ENCODE results near the gene PLXNA4.

Gene PLXNA4

DNA sequence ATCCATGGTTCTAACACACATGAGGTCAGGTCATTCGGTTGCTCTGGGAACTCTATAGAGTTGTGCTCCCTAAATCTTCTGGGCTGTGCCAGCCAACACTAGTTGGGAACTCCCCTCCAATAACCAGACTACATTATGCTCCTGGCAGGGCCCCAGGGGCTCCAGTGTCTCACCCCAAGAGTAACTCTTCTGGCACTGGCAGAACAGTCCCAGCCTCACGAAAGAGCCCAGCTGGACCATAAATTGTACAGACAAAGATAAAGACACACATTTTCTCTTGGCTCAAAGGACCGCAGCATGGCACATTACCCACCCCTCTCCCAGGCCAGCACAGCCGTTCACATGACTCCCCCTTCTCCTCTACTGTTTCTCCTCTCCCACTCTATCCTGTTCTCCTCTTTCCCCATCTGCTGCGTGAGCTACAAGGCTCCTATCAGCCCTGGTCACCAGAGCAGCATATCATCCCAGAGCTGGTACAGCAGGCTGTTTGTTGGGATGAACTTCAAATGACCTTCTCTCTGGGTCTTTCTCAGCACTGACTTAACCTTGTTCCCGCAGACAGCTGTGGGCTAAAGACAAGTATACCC, 230.6 kb downstream of the PLXNA4 start:
- DNase-seq, result no peak

DNA sequence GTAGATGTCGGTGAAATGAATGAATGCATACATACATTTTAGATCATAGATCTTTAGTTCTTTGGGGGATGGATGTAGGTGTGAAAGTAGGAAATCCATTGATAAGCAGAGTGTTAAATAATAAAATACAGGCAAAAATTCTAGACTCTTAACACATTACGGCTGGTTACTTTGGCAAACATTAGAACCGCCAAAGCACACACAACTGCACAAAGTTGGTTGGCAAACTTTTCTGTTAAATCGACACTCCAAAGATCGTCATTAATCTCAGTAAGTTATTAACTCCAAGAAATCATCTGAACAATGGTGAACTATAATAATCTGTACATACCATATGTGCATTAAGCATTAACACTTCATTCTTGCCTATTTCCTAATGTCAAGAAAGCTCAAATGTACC, 231.2 kb downstream of the PLXNA4 start:
- DNase-seq, result no peak

DNA sequence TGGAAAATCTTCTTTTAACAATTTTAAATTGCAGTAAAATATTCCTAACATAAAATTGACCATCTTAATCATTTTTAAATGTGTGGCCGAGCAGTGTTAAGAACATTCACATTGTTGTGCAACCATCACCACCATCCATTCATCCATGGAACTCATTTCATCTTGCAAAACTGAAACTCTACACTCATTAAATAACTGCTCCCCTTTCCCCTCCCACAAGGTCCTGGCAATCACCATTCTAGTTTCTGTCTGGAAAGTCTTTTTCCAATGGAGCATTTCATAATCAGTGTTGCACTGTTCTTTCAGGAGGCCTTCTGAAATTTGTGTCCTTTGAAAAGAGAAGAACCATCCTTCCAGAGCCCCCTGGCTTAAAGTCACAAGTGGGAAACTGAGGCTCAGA, 233.1 kb downstream of the PLXNA4 start:
- DNase-seq, result no peak

DNA sequence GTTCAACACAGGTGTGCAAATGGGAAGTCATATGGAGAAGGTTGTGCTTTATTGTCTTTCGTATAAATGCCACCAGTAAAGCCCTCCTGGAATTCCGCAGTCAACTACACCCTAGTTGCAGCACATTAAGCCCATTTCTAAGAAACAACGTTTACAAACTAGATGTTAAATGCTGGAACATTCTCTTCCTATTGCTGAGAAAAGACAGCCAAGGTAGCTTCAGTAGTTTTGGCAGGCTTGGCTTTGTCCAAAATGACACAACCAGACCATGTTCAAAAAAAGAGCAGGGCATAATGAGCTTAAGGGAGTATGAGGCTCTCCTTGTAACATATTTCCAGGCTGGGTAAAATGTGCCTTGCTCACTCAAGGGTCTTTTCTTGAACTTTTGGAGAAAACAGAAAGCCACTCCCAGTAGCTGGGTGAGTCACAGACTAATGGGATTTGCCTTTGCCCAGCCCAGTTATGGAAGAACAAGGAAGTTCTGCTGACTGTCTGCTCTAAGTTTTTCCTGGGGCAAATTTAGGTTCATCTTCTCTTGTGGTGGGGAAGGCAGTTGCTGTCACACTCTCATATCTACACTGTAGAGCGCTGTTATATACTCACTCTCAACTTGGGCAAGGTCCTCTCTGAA, 238.7 kb downstream of the PLXNA4 start:
- DNase-seq, result no peak

DNA sequence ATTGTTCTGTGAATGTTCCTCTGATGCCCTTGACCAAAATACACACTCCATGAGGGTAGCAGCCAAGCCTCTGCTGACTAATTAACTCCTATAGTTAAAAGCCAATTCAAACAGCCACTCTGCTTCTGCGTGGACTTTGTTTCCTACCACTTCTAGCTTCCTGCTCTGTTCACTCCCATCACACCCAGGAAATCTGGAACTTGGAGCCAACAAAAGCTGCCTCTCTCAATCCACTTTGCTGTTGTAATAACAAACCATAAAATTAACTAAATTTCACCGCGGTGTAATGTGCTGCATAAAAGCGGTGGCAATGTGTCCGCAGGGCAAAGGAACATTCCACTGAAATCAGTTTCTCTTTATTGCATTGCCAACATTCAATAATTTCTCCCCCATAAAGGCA, 239.5 kb downstream of the PLXNA4 start:
- no peak for DNase-seq

DNA sequence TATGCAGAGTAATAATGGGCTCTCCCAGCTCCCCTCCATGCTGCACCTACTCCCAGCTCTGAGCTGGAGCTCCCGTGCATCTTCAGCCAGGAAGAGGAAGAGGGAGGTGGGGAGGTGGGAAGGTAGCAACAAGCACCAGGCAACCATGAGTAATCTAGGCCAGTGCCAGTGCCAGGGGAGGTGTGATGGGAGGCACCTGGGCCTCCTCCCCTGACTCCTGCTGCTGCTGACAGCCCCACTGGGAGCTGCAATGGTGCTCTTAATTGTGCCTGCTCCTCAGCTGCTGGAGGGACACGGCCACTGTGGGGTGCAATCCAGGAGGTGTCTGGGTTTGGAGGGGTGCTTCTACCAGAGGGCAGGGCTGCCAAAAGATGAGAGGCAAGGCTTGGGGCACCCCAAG, 243.0 kb downstream of the PLXNA4 start:
- no peak for DNase-seq

DNA sequence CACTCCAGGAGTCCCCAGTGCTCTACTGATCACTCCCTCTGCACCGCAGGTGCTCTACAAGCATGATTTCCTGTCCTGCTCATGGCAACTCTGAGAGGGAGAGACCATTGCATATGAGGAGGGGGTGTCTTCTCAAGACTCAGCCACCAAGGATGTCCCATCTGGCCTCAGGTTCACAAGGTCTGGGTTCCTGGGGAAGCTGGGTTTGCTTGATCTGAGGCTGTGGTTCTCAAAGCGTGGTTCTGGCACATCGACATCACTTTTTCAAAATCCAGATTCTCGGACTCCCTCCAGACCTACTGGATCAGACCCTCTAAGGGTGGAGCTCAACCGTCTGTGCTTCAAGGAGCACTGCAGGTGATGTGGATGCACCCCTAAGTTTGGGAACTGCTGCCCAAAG, 247.5 kb downstream of the PLXNA4 start:
- no peak for DNase-seq

DNA sequence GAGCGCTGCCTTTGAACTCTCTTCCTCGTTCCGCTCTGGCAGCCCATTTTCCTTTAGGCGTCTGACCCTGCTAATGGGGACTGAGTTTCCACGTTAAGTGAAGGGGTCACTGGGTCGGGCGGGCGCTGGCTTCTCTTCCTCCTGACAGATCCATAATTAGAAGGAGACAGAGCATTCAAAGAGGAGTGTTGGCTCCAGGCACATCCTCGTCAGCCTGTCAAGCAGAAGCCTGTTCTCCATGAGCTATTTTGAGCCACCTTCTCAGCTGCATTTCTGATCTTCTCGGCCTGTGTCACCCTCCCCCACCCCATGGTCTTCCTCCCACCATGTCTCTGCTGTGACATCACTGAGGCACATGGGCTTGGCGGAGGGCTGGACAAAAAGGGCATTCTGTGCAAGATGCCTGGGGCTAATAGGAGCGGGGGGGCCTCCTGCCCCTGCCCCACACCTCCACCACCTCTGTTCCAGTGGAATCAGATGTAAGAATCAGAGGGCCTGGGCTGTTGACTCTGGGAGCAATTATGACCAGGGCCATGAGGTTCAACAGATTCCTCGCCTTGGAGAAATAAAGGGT, 248.1 kb downstream of the PLXNA4 start:
- no peak for DNase-seq

DNA sequence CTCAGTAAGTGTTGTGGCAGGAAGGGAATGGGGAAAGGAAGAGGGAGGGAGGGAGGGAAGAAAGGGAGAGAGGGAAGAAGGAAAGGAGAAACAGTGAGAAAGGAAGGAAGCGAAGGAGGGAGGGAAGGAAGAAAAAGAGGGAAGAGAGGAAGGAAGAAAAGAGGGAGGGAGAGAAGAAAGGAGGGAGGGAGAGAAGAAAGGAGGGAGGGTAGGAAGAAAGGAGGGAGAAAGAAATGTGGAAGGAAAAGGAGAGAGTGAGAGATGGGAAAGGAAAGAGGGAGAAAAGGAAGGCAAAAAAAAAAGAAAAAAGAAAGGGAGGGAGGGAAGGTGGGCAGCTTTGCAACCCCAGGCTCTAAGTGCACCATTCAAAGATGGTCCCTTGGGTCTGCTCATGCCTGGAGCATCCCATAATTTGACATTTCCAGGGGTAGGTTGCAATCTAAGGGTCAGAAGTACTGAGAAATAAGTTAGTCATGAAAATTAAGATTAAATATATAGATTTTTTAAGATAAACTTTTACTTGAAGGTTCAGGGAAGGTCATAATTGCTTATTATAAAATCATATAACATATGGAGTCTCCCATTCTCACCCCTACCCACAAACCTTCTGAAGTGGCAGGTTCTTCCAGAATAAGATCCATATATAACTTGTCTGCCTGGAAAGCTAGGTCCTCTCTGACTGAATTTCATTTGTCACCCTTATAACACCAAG, 249.2 kb downstream of the PLXNA4 start:
- no peak for DNase-seq

DNA sequence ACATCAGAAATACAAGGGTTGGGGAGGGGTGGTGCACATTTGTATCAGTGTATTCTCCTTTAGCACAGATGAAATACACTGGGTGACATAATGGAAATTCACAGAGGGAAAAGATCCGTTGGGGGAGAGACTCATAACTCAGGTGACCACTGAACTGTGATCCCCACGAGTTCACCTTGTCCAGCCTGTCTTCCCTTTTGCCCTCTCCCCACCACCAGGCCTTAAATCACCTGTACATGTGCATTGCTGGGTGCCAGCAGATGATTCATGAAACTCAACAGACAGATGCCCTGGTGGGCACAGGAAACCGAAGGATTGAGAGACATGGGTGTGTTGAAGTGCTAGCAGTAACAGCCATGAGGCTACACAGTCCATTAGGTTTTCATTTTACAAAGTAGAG, 253.3 kb downstream of the PLXNA4 start:
- DNase-seq, result no peak

DNA sequence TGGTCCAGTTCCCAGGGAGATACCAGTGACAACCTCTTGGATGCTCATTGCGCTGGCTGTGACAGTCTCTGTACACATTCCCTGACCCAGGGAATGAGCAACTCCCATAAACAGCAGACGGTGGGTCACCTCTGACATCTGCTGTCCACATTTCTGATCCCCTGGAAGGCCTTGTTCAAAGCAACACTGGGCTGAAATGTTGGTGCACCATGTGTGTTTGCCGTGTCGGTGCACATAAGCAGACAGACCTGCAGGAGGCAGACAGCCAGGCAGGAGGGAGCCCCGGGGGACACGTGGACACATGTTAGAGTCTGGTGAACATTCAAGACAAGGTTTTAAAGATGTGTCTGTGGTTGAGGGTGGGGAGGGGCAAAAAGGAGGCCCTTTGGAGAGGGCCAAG, 254.9 kb downstream of the PLXNA4 start:
- no peak for DNase-seq

DNA sequence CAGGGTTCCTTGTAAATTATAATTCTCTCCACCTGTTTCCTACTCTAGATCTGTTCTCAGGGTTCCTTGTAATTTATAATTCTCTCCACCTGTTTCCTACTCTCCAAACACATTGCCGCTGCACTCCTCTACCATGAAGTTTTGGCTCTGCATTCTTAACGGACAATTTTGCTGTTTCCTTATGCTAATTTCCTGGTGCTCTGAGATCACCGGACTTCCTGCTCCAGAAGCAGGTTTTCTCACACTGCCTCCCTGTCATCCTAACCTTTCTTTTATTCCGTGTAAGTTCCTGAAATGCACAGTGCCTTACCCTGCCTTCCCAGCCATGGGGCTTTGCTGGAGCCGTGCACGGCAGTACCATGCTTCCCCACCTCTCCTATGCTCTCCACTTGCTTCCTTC, 256.8 kb downstream of the PLXNA4 start:
- no peak for DNase-seq

DNA sequence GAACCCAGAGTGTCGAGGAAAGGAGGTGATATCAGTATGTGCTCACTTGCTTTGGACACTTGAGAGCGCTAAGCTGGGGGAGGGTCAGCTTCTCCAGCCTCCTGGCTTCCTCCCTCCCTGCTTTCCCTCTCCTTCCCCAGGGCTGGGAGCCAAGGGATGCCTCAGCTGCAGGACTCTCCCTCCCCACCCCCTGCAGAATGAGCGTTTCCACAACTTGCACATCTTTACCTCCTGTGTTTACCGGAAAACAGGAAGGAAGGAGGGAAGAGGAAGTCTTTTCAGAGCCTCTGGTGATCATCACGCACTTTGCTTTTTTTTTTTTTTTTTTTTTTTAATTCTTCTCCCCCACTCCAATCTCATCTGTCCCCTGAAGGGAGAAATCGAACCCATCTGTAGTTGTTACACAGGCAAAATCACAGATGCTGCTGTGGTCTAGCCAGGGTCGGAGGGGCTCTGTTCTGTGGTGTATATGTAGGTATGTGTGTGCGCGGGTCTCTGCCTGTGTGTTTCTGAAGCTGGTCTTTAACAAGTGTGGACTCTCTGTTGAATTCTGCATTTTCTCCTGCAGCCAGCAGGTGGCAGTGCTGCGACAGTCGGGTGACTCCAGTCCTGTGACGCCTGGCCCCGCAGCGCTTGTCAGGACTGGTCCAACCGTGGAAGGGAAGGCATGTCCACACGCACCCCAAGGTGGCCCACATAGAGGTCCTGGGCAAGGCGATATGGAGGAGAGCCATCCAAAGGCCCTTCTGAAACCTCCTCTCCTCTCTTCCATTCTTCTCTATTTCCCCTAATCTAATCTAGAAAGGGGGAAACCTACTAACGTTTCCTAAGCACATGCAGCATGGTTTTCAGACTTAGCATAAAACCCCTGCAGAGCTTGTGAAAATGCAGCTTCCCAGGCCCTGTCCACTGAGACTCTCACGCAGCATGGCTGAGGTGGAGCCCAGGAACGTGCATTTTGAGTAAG, 257.6 kb downstream of the PLXNA4 start:
- DNase-seq, result peak; percentile 71

DNA sequence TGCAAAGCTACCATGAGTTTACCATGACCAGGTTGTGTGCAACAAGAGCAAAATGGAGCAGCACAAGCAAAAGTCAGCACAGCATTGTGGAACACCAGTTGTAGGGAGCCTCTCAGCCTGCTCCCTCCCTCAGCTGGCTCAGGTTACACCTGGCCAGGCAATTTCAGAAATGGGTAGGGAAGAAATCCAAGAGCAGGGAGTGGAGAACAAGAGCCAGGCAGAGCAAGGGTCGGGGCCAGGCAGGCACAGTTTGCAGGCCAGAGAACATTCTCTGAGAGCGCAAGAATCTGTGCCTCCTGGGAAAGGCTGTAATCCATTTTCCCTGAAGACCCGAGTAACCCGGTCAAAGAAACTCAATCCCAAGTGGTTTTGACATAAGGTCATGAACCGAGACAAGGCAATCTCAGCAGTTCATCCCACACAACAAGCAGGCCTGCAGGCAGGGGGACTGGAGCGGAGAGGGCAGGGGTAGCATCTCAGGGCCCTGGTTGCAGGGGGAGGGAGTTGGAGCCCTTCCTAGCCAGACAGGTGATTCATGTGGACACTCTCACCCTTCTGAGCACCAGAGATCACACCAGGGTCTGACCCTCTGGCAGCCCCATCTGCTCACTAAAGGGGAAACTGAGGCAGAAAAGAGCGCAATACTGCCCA, 258.4 kb downstream of the PLXNA4 start:
- no peak for DNase-seq

DNA sequence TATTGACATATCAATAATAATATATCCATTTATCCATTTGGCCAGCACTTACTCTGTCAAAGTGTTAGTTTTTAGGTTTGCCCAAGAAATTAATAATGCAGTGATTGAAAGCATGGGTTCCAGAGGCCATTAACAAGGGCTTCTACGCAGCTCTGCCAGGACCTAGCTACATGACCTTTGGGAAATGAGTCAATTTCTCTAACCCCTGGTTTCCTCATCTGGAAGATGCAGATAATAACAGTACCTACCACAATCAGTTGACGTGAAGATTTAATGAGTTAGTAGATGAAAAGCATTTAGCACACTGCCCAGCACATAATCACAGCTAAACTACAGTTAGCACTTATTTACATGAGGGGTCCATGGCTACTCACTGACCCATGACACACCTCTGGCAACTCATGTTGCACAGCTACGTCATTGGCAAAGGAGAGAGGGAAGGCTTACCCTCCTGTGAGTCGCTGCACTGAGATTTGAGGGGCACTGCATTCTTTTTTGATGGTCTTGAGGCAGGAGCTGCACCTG, 263.7 kb downstream of the PLXNA4 start:
- no peak for DNase-seq

DNA sequence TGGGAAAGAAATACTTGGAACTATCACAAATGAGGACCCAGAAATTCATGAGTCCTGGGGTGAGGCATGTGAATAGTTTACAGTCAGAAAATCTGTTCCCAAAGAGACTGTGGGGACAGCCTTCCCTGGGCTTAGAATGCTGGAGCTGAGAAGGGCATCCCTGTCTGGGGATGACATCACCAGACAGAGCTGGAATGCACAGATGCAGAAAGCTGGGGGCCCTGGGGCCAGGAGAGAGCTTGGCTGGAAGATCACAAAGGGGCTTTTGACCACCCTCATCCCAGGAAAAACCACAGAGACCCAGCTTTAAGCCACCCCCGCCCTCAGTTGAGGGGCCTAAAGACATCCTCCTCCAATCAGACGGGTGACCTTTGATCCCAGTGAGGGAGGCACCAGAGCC, 264.5 kb downstream of the PLXNA4 start:
- DNase-seq, result no peak

DNA sequence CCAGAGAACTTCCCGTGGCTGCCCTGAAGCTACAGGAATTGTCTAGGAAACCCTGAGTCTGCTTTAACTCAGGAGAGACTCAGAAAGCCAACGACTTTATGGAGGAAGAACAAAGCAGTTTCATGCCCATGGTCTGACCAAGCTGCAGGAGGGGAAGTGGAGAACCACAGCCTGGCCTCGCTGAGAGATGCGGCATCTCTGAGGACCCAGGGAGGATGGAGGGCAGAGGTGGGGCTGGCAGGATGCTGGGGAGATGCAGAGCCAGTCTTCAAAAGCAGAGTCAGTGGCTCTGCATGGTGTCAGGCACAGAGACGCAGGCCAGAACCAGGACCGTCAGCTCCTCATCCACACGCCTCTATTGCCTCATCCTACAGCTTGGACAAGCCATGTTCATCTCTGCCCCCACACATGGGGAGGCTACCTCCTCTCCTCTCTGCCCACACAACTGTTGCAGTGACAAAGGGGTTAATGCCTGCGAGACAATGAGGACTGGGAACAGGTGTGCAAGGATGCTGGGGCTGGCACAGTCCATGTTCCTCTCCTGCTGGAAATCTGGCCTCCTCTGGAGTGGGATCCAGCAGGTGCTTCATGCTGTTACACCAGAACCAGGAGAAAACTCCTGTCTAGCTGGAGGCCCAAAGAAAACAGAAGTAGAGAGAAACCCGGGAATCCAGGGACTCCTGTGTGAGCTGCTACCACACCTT, 267.0 kb downstream of the PLXNA4 start:
- DNase-seq, result no peak

DNA sequence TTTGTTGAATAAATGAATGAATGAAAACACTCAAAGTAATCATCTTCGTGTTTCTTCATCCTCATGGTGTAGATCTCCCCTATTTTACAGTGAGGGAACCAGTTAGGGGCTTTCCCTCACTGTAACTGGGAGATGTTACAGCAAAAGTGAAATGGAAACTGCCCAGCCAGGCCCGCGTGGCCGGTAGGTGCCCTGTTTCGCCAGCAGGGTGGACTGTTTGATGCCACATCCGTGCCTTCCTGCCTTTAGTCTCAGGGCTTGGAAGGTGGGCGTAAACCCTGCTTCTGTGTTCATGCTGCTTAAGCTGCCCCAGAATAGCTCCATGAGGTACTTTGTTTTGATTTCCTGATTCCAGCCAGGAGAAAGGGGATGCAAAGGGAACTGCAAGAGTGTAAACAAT, 268.8 kb downstream of the PLXNA4 start:
- no peak for DNase-seq

DNA sequence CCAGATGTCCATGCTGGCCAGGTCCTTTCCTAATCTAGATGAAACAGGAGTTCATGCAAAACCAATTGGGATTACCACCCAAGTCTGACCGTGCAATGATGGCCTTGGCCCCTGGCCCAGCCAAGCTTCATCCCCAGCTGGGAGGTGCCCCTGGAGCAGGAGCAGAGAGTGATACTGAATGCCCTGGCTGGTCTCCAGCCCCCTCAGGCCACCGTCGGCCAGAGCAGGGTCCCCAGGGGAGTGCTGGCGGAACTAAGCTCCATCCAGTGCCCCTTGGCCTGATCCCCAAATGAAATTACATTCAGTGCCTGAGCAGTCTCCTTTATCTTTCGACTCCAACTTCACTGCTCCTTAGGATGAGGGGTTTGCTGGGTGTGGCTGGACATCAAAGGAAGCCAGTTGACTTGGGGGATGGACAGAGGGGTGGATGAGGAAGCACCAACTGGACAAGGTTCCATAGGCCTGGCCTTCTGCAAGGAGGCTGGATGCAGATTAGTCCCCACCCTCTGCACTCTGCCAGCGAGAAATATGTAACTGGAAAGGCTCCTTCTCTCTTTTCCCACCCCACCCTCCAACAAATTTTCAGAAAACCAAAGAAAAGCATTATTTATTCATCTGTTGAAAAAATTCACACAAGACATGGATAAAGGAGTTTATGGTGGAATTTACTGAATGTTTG, 275.5 kb downstream of the PLXNA4 start:
- no peak for DNase-seq

DNA sequence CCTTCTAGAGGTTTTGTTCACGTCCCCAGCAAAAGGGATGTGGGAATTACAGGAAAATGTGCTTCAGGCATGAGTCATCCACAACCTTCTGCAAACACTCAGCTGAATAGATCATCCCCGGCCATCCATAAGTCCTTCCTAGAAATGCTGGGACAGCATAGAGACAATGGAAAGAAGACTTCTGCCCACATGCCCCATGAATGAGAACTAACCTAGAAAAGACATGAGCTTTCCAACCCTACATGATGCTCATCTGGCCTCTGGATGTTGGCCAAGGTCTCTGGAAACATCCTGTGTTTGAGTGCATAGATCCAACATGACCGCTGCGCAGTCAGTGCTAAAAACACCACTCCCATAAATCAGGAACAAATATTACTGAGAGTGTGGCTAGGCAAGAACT, 277.5 kb downstream of the PLXNA4 start:
- DNase-seq, result no peak

DNA sequence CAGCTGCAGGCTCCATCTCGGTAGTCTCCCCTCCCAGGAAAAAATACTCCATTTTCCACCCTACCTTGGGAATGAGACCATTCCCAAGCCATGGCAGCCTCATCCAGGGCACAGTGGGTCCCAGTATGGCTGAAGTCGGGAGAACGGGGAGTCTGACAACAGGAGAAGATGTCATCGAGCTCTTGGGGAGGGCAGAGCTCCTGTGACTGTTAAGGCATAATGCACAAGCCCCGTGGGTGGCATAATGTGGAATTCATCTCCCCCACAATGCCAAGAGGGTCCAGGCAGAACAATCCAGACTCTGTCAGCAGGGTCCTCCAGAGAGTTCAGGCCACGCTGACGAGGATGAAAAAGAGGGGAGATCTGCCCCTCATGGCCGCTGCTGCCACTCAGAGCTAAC, 279.4 kb downstream of the PLXNA4 start:
- no peak for DNase-seq
